Endothelial cell of umbilical vein (primary cell): ENCODE measurements around the gene MLYCD. TPM values are rescaled to one million over a fixed set of nuclear protein-coding genes. Genes with fewer than 3 reads are reported as not detected.

Experiments
- BruUV-seq: library from RNA; stranded (reverse); fragments of 400-500 nt; replicated peaks from 2 replicates; lab custom pipeline; 2021; lab: Mats Ljungman, UMichigan
- CTCF ChIA-PET: fragments of 300-600, 350-600 bp; sonication (Branson Sonifier 250); formaldehyde crosslinking; loops from one replicate; lab custom pipeline; 2021; ENCODE audit warnings: antibody characterized with exemption, inconsistent platforms; lab: Charles Lee
- POLR2A ChIA-PET: fragments of 300-600, 350-600 bp; sonication (Branson Sonifier 250); formaldehyde crosslinking; loops from one replicate; lab custom pipeline; 2021; ENCODE audit warnings: antibody characterized with exemption, inconsistent platforms; lab: Charles Lee
- DNase-seq: peaks from one replicate; pipeline ENCODE4 v3.0.0-alpha.2; 2011; ENCODE audit warnings: low read depth, low spot score
- FAIRE-seq: peaks from 2 replicates; lab custom pipeline; 2011; peaks lifted over from hg19 to GRCh38; lab: Jason Lieb, UNC
- H2AFZ ChIP-seq: 2 replicates; pipeline ENCODE4 v1.6.0; 2012; ENCODE audit warnings: low read depth, low read length, control low read depth, inconsistent platforms
- H3K27ac ChIP-seq: 2 replicates; pipeline ENCODE4 v1.5.1; 2011; ENCODE audit warnings: low read depth, mild to moderate bottlenecking, control low read depth, low read length, moderate library complexity; ENCODE audit not compliant: insufficient read depth
- H3K27me3 ChIP-seq, 2 experiments: 2 replicates each; pipeline versions ENCODE4 v1.6.0 to v1.6.1; 2011; ENCODE audit warnings: low read length in 2 of 2, mixed read lengths in 1 of 2; ENCODE audit not compliant: control insufficient read depth in 2 of 2, insufficient read depth in 2 of 2
- H3K36me3 ChIP-seq, 2 experiments: 2 replicates in 1 of 2; 3 replicates in 1 of 2; pipeline ENCODE4 v1.5.1; 2011; ENCODE audit warnings: low read length in 2 of 2, mild to moderate bottlenecking in 1 of 2, moderate library complexity in 1 of 2; ENCODE audit not compliant: control insufficient read depth in 2 of 2, insufficient read depth in 2 of 2; ENCODE audit errors: extremely low read depth in 1 of 2
- H3K4me1 ChIP-seq: 3 replicates; pipeline ENCODE4 v1.5.1; 2011; ENCODE audit warnings: mild to moderate bottlenecking, low read length; ENCODE audit not compliant: control insufficient read depth, insufficient read depth; ENCODE audit errors: extremely low read depth
- H3K4me2 ChIP-seq: 2 replicates; pipeline ENCODE4 v1.6.1; 2011; ENCODE audit warnings: low read length, control low read depth, mixed read lengths; ENCODE audit not compliant: insufficient read depth
- H3K4me3 ChIP-seq, 3 experiments: fragments of 200-600 bp in 1 of 3; sonication (generic), shearing (Covaris generic) in 1 of 3; replicated peaks in 1 of 3; 2 replicates each; pipeline ENCODE4 v1.5.1; 2011 to 2016; ENCODE audit warnings: control low read depth in 3 of 3, low read length in 3 of 3, mild to moderate bottlenecking in 2 of 3, inconsistent platforms in 1 of 3, low read depth in 1 of 3, moderate library complexity in 1 of 3; ENCODE audit not compliant: insufficient read depth in 1 of 3
- H3K79me2 ChIP-seq: 2 replicates; pipeline ENCODE4 v1.6.0; 2012; ENCODE audit warnings: low read length, inconsistent platforms; ENCODE audit not compliant: control insufficient read depth, insufficient read depth
- H3K9ac ChIP-seq: replicated peaks from 2 replicates; pipeline ENCODE3; 2011; ENCODE audit warnings: low read length, control low read depth; ENCODE audit not compliant: insufficient read depth; ENCODE audit errors: extremely low read depth
- H3K9me1 ChIP-seq: replicated peaks from 3 replicates; pipeline ENCODE4 v1.6.0; 2011; ENCODE audit warnings: mild to moderate bottlenecking, low read length; ENCODE audit not compliant: control insufficient read depth, insufficient read depth; ENCODE audit errors: extremely low read depth
- H3K9me3 ChIP-seq: replicated peaks from 2 replicates; pipeline ENCODE4 v1.5.1; 2012; ENCODE audit warnings: low read length, inconsistent platforms; ENCODE audit not compliant: control insufficient read depth, insufficient read depth
- H4K20me1 ChIP-seq: replicated peaks from 2 replicates; pipeline ENCODE3; 2011; ENCODE audit warnings: mild to moderate bottlenecking, low read length; ENCODE audit not compliant: control insufficient read depth, insufficient read depth; ENCODE audit errors: extremely low read depth
- CTCF ChIP-seq, 2 donors: IDR thresholded peaks; 1 replicate in 1 of 2; 2 replicates in 1 of 2; pipeline ENCODE4 v1.5.1; 2011; ENCODE audit warnings: low read length in 2 of 2, mild to moderate bottlenecking in 2 of 2, moderate library complexity in 2 of 2, control low read depth in 1 of 2, inconsistent platforms in 1 of 2, low read depth in 1 of 2; ENCODE audit not compliant: insufficient read depth in 1 of 2; ENCODE audit errors: extremely low read depth in 1 of 2
- POLR2AphosphoS5 ChIP-seq: IDR thresholded peaks from 2 replicates; pipeline ENCODE4 v1.6.1; 2012; ENCODE audit warnings: low read depth, mild to moderate bottlenecking, control low read depth, low read length, moderate library complexity; ENCODE audit not compliant: insufficient read depth
- dilution Hi-C: fragments of 300-500 bp; cut with MboI; formaldehyde crosslinking; loops from one replicate; pipeline ENCODE4 v1.15.0; 2019; ENCODE audit warnings: low sequenced_read_pairs; ENCODE audit not compliant: extremely low pct_ligation_motif_present
- intact Hi-C: fragments of 100-400 bp; cut with micrococcal nuclease; formaldehyde crosslinking; loops from one replicate; pipeline ENCODE4 v1.10.0; 2022
- polyA plus RNA-seq, 4 experiments: library from polyadenylated mRNA; depleted of rRNA in 3 of 4; stranded (reverse) in 3 of 4; unstranded in 1 of 4; fragments of >200 nt; gene quantifications; 2 replicates each; pipeline versions ENCODE4 v1.2.1 to v1.2.3, GENCODE V29; 2011 to 2012; ENCODE audit warnings: missing spikeins in 1 of 4
- total RNA-seq: library from RNA; stranded (reverse); gene quantifications from 2 replicates; pipeline ENCODE4 v1.2.3, GENCODE V29; 2021

Gene MLYCD
- total and polyA plus RNA-seq, 2 donors (not counting 3 experiments of a cell fraction or from before 2014, with no cell fraction given), result 2.0 to 3.4 TPM

- H2AFZ ChIP-seq, result no peak overlapping the region
- TF ChIP-seq POLR2AphosphoS5, result no peak
- TF ChIP-seq CTCF (IDR thresholded peaks at IDR 0.05; ENCODE audit: extremely low read depth in 1 of 2, insufficient read depth in 1 of 2, low read depth in 1 of 2, low read length in 2 of 2), result peak; percentile 49 to 52
- H3K79me2 ChIP-seq, result peaks cover 4% of the 10 kb centered on the region
- BruUV-seq, result no TSS peak
- H3K4me3 ChIP-seq, result peak overlapping the region; percentile 54 to 78 (median 55)
- H3K9ac ChIP-seq, result peak overlapping the region; percentile 87
- peak; percentile 66 for FAIRE-seq
- ChIA-PET CTCF (interaction anchor here (0.7 to 2.1 kb wide), 14 partner anchors 10 to 669 kb away, joined by 3 to 14 read pairs (median 4); partner anchors contain the start of genes MBTPS1 and TAF1C), POLR2A (interaction anchor here (0.5 to 0.9 kb wide), 3 partner anchors 55 to 928 kb away, joined by 3 to 8 read pairs (median 3); partner anchors contain the start of gene MLYCD)
- no peaks in the 10 kb centered on the region for H4K20me1 ChIP-seq
- H3K9me1 ChIP-seq, result no peaks in the 10 kb centered on the region
- peak overlapping the region; percentile 70 for H3K4me2 ChIP-seq
- dilution Hi-C loops, result no loop called here
- peak; percentile 46 for DNase-seq
- H3K4me1 ChIP-seq, result peaks cover 22% of the 10 kb centered on the region
- no peaks in the 10 kb centered on the region for H3K9me3 ChIP-seq
- no peaks in the 10 kb centered on the region for H3K36me3 ChIP-seq
- intact Hi-C loops, result loop anchor here (1.0 to 10.0 kb wide), 6 partner anchors 27 to 351 kb away; partner anchors contain the start of genes MLYCD and TAF1C
- H3K27ac ChIP-seq, result peak overlapping the region; percentile 91
- H3K27me3 ChIP-seq, result no peaks in the 10 kb centered on the region
These were observed 55.1 kb downstream of the MLYCD start for GRCh38 chr16:83953796-83954576.
